Central memory CD8-positive, alpha-beta T cell (primary cell): Measurements from ENCODE around the gene CDK6.

Experiments used
- ATAC-seq: fragments of 150-1000 bp; cut with Tn5 transposase; replicated peaks from 2 replicates; pipeline ENCODE4 v1.10.0; 2022; ENCODE audit warnings: mild to moderate bottlenecking, moderate FRiP score, moderate number of reproducible peaks; ENCODE audit not compliant: poor library complexity, severe bottlenecking; ENCODE audit errors: extremely low read depth
- DNase-seq, 2 donors: peaks; one replicate each; pipeline ENCODE4 v3.0.0; 2021; ENCODE audit warnings: low spot score in 2 of 2
- H3K27ac Mint-ChIP-seq: one replicate; pipeline ENCODE4 v1.8.0; 2022; ENCODE audit warnings: low read depth, mild to moderate bottlenecking, moderate library complexity, mixed read lengths
- H3K27me3 Mint-ChIP-seq: one replicate; pipeline ENCODE4 v1.8.0; 2022; ENCODE audit warnings: mixed read lengths
- H3K36me3 Mint-ChIP-seq: one replicate; pipeline ENCODE4 v1.8.0; 2022; ENCODE audit warnings: mild to moderate bottlenecking, moderate library complexity, mixed read lengths; ENCODE audit not compliant: insufficient read depth
- H3K4me1 Mint-ChIP-seq: one replicate; pipeline ENCODE4 v1.8.0; 2022; ENCODE audit warnings: mixed read lengths
- H3K4me3 Mint-ChIP-seq: one replicate; pipeline ENCODE4 v1.8.0; 2022; ENCODE audit warnings: mild to moderate bottlenecking, moderate library complexity, mixed read lengths
- H3K9me3 Mint-ChIP-seq: one replicate; pipeline ENCODE4 v1.8.0; 2022; ENCODE audit warnings: mixed read lengths

Gene CDK6

GRCh38 chr7:92582948-92583347 is 253.4 kb downstream of the CDK6 start:
- Mint-ChIP-seq H3K4me1 (peaks cover 53% of the 10 kb centered on the region), H3K36me3 (peaks cover 33% of the 10 kb centered on the region), H3K27ac (no peak overlapping the region), H3K9me3 (no peaks in the 10 kb centered on the region), H3K27me3 (no peaks in the 10 kb centered on the region), H3K4me3 (no peak overlapping the region)
- ATAC-seq (no peak), DNase-seq (no peak)

- ATAC-seq (no peak), DNase-seq (no peak)
- peaks cover 8% of the 10 kb centered on the region for H3K4me1 Mint-ChIP-seq
- H3K9me3 Mint-ChIP-seq, result no peaks in the 10 kb centered on the region
- no peaks in the 10 kb centered on the region for H3K27me3 Mint-ChIP-seq
- peaks cover 53% of the 10 kb centered on the region for H3K36me3 Mint-ChIP-seq
- H3K27ac Mint-ChIP-seq, result no peak overlapping the region
- H3K4me3 Mint-ChIP-seq, result no peak overlapping the region
Observed at GRCh38 chr7:92576296-92576695, 260.1 kb downstream of the CDK6 start.

- peaks cover 7% of the 10 kb centered on the region for H3K4me1 Mint-ChIP-seq
- peaks cover 59% of the 10 kb centered on the region for H3K36me3 Mint-ChIP-seq
- H3K4me3 Mint-ChIP-seq, result no peak overlapping the region
- no peak for ATAC-seq
- H3K27me3 Mint-ChIP-seq, result no peaks in the 10 kb centered on the region
- no peak overlapping the region for H3K27ac Mint-ChIP-seq
- DNase-seq, result no peak
- no peaks in the 10 kb centered on the region for H3K9me3 Mint-ChIP-seq
Observed at GRCh38 chr7:92569137-92569536, 267.2 kb downstream of the CDK6 start.

GRCh38 chr7:92567460-92567859 is 268.9 kb downstream of the CDK6 start:
- Mint-ChIP-seq H3K27ac (no peak overlapping the region), H3K27me3 (no peaks in the 10 kb centered on the region), H3K4me1 (peaks cover 4% of the 10 kb centered on the region), H3K9me3 (no peaks in the 10 kb centered on the region), H3K36me3 (peaks cover 60% of the 10 kb centered on the region), H3K4me3 (no peak overlapping the region)
- no peak for ATAC-seq
- DNase-seq, result no peak

GRCh38 chr7:92563345-92563744 is 273.0 kb downstream of the CDK6 start:
- Mint-ChIP-seq H3K27ac (no peak overlapping the region), H3K36me3 (peaks cover 55% of the 10 kb centered on the region), H3K27me3 (no peaks in the 10 kb centered on the region), H3K9me3 (no peaks in the 10 kb centered on the region), H3K4me3 (no peak overlapping the region), H3K4me1 (no peaks in the 10 kb centered on the region)
- DNase-seq, result no peak
- ATAC-seq, result no peak

- no peak for ATAC-seq
- no peak overlapping the region for H3K4me3 Mint-ChIP-seq
Observed at GRCh38 chr7:92560602-92561001, 275.8 kb downstream of the CDK6 start.

GRCh38 chr7:92557808-92558362 is 278.5 kb downstream of the CDK6 start:
- Mint-ChIP-seq H3K27me3 (no peaks in the 10 kb centered on the region), H3K36me3 (peaks cover 21% of the 10 kb centered on the region), H3K9me3 (no peaks in the 10 kb centered on the region), H3K4me1 (no peaks in the 10 kb centered on the region), H3K4me3 (no peak overlapping the region), H3K27ac (no peak overlapping the region)
- ATAC-seq, result no peak
- no peak for DNase-seq

More at GRCh38 chr7:92560602-92561001, 275.8 kb downstream of the CDK6 start:
- no peaks in the 10 kb centered on the region for H3K4me1 Mint-ChIP-seq
- DNase-seq, result no peak
- H3K9me3 Mint-ChIP-seq, result no peaks in the 10 kb centered on the region
- no peak overlapping the region for H3K27ac Mint-ChIP-seq
- H3K36me3 Mint-ChIP-seq, result peaks cover 32% of the 10 kb centered on the region
- no peaks in the 10 kb centered on the region for H3K27me3 Mint-ChIP-seq

GRCh38 chr7:92557249-92557648 is 279.1 kb downstream of the CDK6 start:
- H3K27ac Mint-ChIP-seq, result no peak overlapping the region
- no peak overlapping the region for H3K4me3 Mint-ChIP-seq
- DNase-seq, result no peak
- no peaks in the 10 kb centered on the region for H3K4me1 Mint-ChIP-seq
- H3K27me3 Mint-ChIP-seq, result no peaks in the 10 kb centered on the region
- no peak for ATAC-seq
- no peaks in the 10 kb centered on the region for H3K9me3 Mint-ChIP-seq
- peaks cover 17% of the 10 kb centered on the region for H3K36me3 Mint-ChIP-seq
